ES-I3 (cell line): ENCODE data around the gene KRT83.
"Not testable (repeated sequence)": the region's sequence is repeated elsewhere in the genome, so short reads cannot be mapped to it uniquely, and the experiment has no call there.

Experiments
- H3K36me3 ChIP-seq: 2 replicates; pipeline ENCODE4 v1.6.1; 2013; ENCODE audit warnings: mild to moderate bottlenecking, low read length, control low read depth, moderate library complexity; ENCODE audit not compliant: insufficient read depth
- H3K4me1 ChIP-seq: 2 replicates; pipeline ENCODE4 v1.6.1; 2013; ENCODE audit warnings: mild to moderate bottlenecking, control low read depth, low read length; ENCODE audit not compliant: insufficient read depth
- H3K9ac ChIP-seq: 2 replicates; pipeline ENCODE4 v1.6.1; 2013; ENCODE audit warnings: low read depth, mild to moderate bottlenecking, low read length, moderate library complexity
- H3K9me3 ChIP-seq: 2 replicates; pipeline ENCODE4 v1.6.1; 2013; ENCODE audit warnings: mild to moderate bottlenecking, low read length, moderate library complexity; ENCODE audit not compliant: control insufficient read depth, insufficient read depth

Gene KRT83

DNA sequence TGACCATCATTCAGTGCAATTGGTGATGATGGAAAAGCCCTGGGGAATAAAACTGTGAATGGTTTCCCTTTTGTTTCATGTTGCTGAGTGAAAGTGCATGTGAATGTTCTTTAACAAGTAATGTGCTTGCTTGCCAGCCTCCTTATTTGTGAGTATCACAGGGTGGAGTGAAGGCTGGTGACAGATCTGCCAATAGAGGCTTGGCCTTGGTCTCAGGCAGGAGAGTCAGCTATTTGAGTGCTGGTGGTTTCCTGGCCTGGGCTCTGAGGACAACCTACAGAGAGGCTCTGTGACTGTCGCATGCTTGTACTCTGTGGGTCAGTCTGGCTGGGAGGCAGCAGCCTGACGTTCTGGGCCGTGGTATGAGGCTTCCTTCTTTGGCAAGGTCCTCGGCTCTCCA lies 25.4 kb upstream of the KRT83 start:
- H3K36me3 ChIP-seq, result no peaks in the 10 kb centered on the region
- no peaks in the 10 kb centered on the region for H3K9me3 ChIP-seq
- no peak overlapping the region for H3K9ac ChIP-seq
- H3K4me1 ChIP-seq, result no peaks in the 10 kb centered on the region

DNA sequence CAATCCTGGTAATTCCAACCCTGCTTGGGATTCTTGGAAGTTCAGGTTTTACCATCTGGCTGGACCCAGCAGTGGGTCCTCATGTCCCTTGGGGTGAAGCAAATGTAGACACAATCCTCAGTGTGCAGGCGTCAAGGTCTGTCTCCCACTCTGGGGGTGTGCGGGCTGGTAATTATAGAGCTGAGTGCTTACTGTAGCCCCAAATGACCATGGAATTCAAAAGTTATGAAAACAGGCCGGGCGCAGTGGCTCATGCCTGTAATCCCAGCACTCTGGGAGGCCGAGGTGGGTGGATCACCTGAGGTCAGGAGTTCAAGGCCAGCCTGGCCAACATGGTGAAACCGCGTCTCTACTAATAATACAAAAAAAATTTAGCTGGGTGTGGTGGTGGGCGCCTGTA lies 23.8 kb upstream of the KRT83 start:
- H3K4me1 ChIP-seq, H3K9me3 ChIP-seq, H3K9ac ChIP-seq, H3K36me3 ChIP-seq: not testable (repeated sequence)

- Histone ChIP-seq H3K9me3 (no peaks in the 10 kb centered on the region), H3K36me3 (no peaks in the 10 kb centered on the region), H3K4me1 (no peaks in the 10 kb centered on the region), H3K9ac (no peak overlapping the region)
These were observed 22.9 kb upstream of the KRT83 start for GRCh38 chr12:52344111-52344510.

DNA sequence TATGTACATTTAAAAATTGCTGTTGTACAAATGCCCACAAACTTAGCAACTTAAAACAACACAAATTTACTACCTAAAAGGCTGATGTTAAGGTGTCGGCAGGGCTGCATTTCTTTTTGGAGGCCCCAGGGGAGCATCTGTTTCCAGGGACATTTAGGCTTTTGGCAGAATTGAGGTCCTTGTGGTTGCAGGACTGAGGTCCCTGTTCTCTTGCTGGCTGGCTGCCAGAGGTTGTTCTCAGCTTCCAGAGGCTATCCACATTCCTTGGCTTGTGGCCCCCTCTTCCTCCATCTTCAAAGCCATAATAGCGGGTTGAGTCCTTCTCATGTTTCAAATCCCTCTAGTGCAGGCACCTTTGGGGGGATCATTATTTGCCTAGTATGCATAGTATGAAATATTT lies 22.4 kb upstream of the KRT83 start:
- Histone ChIP-seq H3K9ac (no peak overlapping the region), H3K4me1 (no peaks in the 10 kb centered on the region), H3K9me3 (no peaks in the 10 kb centered on the region), H3K36me3 (no peaks in the 10 kb centered on the region)

GRCh38 chr12:52342781-52343490 lies 21.7 kb upstream of the KRT83 start:
- no peaks in the 10 kb centered on the region for H3K9me3 ChIP-seq
- H3K9ac ChIP-seq, result no peak overlapping the region
- H3K36me3 ChIP-seq, result no peaks in the 10 kb centered on the region
- no peaks in the 10 kb centered on the region for H3K4me1 ChIP-seq

DNA sequence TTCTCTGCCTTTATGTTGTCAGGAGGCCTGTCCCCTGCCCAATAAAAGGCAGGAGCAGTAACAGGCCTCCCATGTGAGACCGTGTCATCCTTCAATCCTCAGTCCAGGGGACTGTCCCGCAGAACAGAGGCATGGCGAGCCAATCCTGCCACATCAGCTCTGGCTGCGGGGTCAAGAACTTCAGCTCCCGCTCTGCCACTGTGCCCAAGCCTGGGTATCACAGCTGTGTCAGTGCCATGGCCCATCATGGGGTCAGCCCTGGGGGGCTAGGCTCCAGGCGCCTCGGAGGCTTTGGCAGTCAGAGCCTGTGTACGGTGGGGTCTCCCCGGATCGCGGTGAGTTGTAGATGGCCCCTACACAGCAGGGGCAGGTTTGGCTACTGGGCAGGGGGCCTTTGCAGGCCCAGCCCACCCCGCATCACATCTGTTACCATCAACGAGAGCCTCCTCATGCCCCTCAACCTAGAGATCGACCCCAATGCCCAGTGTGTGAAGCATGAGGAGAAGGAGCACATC lies 19.9 kb upstream of the KRT83 start:
- no peaks in the 10 kb centered on the region for H3K36me3 ChIP-seq
- no peaks in the 10 kb centered on the region for H3K9me3 ChIP-seq
- no peak overlapping the region for H3K9ac ChIP-seq
- no peaks in the 10 kb centered on the region for H3K4me1 ChIP-seq

GRCh38 chr12:52338241-52338960 lies 17.2 kb upstream of the KRT83 start:
- Histone ChIP-seq H3K4me1 (no peaks in the 10 kb centered on the region), H3K36me3 (no peaks in the 10 kb centered on the region), H3K9me3 (no peaks in the 10 kb centered on the region), H3K9ac (no peak overlapping the region)

- Histone ChIP-seq H3K4me1 (no peaks in the 10 kb centered on the region), H3K9ac (no peak overlapping the region), H3K9me3 (no peaks in the 10 kb centered on the region), H3K36me3 (no peaks in the 10 kb centered on the region)
These were observed 15.9 kb upstream of the KRT83 start for GRCh38 chr12:52337054-52337453.

GRCh38 chr12:52336641-52337040 lies 15.4 kb upstream of the KRT83 start:
- Histone ChIP-seq H3K4me1 (no peaks in the 10 kb centered on the region), H3K9ac (no peak overlapping the region), H3K36me3 (no peaks in the 10 kb centered on the region), H3K9me3 (no peaks in the 10 kb centered on the region)

- Histone ChIP-seq H3K4me1 (no peaks in the 10 kb centered on the region), H3K9me3 (no peaks in the 10 kb centered on the region), H3K36me3 (no peaks in the 10 kb centered on the region), H3K9ac (no peak overlapping the region)
These were observed 14.5 kb upstream of the KRT83 start for GRCh38 chr12:52335598-52336262.

- Histone ChIP-seq H3K4me1 (no peaks in the 10 kb centered on the region), H3K9ac (no peak overlapping the region), H3K36me3 (no peaks in the 10 kb centered on the region)
These were observed 13.0 kb upstream of the KRT83 start for GRCh38 chr12:52334185-52334584.

GRCh38 chr12:52333321-52333720 lies 12.1 kb upstream of the KRT83 start:
- no peaks in the 10 kb centered on the region for H3K4me1 ChIP-seq
- H3K9ac ChIP-seq, result no peak overlapping the region
- H3K9me3 ChIP-seq, result no peaks in the 10 kb centered on the region
- H3K36me3 ChIP-seq, result no peaks in the 10 kb centered on the region

More at GRCh38 chr12:52334185-52334584, 13.0 kb upstream of the KRT83 start:
- H3K9me3 ChIP-seq, result no peaks in the 10 kb centered on the region

GRCh38 chr12:52332381-52332780 lies 11.2 kb upstream of the KRT83 start:
- Histone ChIP-seq H3K36me3 (no peaks in the 10 kb centered on the region), H3K9me3 (no peaks in the 10 kb centered on the region), H3K9ac (no peak overlapping the region), H3K4me1 (no peaks in the 10 kb centered on the region)

DNA sequence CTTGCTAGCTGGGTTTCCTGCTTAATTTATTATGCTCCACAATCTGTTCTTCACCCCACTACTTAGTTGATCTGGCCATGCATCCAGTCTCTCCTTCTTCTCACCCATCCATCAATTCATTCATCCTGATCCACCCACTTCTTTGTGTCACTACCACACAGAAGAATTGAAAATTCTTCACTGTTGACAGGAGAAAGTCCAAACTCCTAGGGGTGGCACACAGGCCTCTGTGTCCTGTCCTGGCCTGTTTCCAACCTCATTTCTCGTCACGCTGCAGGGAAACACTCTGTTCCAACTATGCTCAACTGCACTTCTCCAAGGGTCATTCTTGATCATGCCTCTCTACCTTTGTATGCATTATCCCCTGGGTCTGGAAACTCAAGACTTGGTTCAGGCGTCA lies 10.6 kb upstream of the KRT83 start:
- H3K9ac ChIP-seq, result no peak overlapping the region
- no peaks in the 10 kb centered on the region for H3K36me3 ChIP-seq
- H3K9me3 ChIP-seq, result no peaks in the 10 kb centered on the region
- no peaks in the 10 kb centered on the region for H3K4me1 ChIP-seq

DNA sequence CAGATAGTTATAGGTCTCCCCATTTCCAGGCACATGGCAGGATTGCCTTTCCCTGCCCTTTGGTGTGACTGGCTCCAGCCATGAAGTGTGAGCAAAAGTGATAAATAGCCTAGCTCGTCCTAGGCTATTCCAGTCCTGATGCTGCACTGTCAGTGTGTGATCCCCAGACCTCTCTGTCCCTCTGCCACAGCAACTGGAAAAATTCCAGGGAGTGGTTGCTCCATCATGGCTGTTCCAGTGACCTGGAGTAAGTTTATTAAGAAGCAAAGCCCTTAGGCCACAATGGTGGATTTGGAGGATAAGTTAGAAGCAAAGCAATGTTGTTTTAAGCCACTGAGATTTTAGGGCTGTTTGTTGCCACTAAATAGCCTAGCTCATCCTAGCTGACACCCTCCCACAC lies 9.8 kb upstream of the KRT83 start:
- no peaks in the 10 kb centered on the region for H3K9me3 ChIP-seq
- H3K4me1 ChIP-seq, result no peaks in the 10 kb centered on the region
- H3K9ac ChIP-seq, result no peak overlapping the region
- H3K36me3 ChIP-seq, result no peaks in the 10 kb centered on the region
